OCI-LY7 (cell line): Measurements from ENCODE around the gene DPYSL4. TPM values are rescaled to one million over a fixed set of nuclear protein-coding genes. Genes with fewer than 3 reads are reported as not detected.

Experiments
- BruUV-seq: library from RNA; stranded (reverse); fragments of 400-500 nt; replicated peaks from 2 replicates; lab custom pipeline; 2021; lab: Mats Ljungman, UMichigan
- CTCF ChIA-PET: fragments of 300-600 bp; sonication (Branson Sonifier 250); formaldehyde crosslinking; loops from one replicate; lab custom pipeline; 2022; ENCODE audit warnings: antibody characterized with exemption; ENCODE audit not compliant: unreplicated experiment; lab: Charles Lee
- POLR2A ChIA-PET: fragments of 300-600 bp; sonication (Branson Sonifier 250); formaldehyde crosslinking; loops from one replicate; lab custom pipeline; 2022; ENCODE audit warnings: antibody characterized with exemption; lab: Charles Lee
- DNase-seq: peaks from one replicate; pipeline ENCODE4 v3.0.0-alpha.2; 2015; ENCODE audit warnings: low spot score
- H2AFZ ChIP-seq: fragments of 200-600 bp; sonication (generic), shearing (Covaris generic); 2 replicates; pipeline ENCODE4 v1.6.1; 2014; ENCODE audit warnings: mild to moderate bottlenecking, antibody characterized with exemption, low read length, moderate library complexity
- H3K27ac ChIP-seq: fragments of 200-600 bp; sonication (generic); 2 replicates; pipeline ENCODE4 v1.5.1; 2014; ENCODE audit warnings: mixed run types, low read depth, mild to moderate bottlenecking, moderate library complexity, low read length, inconsistent platforms; ENCODE audit not compliant: poor library complexity, severe bottlenecking
- H3K36me3 ChIP-seq: fragments of 200-600 bp; sonication (generic); 2 replicates; pipeline ENCODE4 v1.6.1; 2014; ENCODE audit warnings: mild to moderate bottlenecking, antibody characterized with exemption, low read length, moderate library complexity, mixed read lengths; ENCODE audit not compliant: insufficient read depth
- H3K4me1 ChIP-seq: fragments of 200-600 bp; sonication (generic); 2 replicates; pipeline ENCODE4 v1.5.1; 2014; ENCODE audit warnings: mild to moderate bottlenecking, low read length; ENCODE audit not compliant: insufficient read depth, poor library complexity, severe bottlenecking
- H3K4me2 ChIP-seq: fragments of 200-600 bp; sonication (generic); 2 replicates; pipeline ENCODE4 v1.6.1; 2014; ENCODE audit warnings: mild to moderate bottlenecking, low read length
- H3K4me3 ChIP-seq: fragments of 200-600 bp; sonication (generic); 2 replicates; pipeline ENCODE4 v1.5.1; 2014; ENCODE audit warnings: mild to moderate bottlenecking, low read depth, low read length; ENCODE audit not compliant: poor library complexity, severe bottlenecking
- H3K79me2 ChIP-seq: fragments of 200-600 bp; sonication (generic); 2 replicates; pipeline ENCODE4 v1.6.1; 2016; ENCODE audit warnings: low read depth, mild to moderate bottlenecking, low read length, moderate library complexity, mixed read lengths; ENCODE audit not compliant: insufficient read depth
- H3K9me2 ChIP-seq: fragments of 200-600 bp; sonication (generic); 2 replicates; pipeline ENCODE4 v1.6.1; 2016; ENCODE audit warnings: mild to moderate bottlenecking, low read length, mixed read lengths; ENCODE audit not compliant: insufficient read depth
- H3K9me3 ChIP-seq: fragments of 200-600 bp; sonication (generic); 2 replicates; pipeline ENCODE4 v1.6.1; 2014; ENCODE audit warnings: mild to moderate bottlenecking, mixed run types, low read length, mixed read lengths
- H4K20me1 ChIP-seq: fragments of 200-600 bp; sonication (generic); 2 replicates; pipeline ENCODE4 v1.6.1; 2014; ENCODE audit warnings: mild to moderate bottlenecking, antibody characterized with exemption, low read length, moderate library complexity, mixed read lengths; ENCODE audit not compliant: insufficient read depth
- CTCF ChIP-seq: fragments of 200-600 bp; sonication (generic); conservative IDR thresholded peaks from 2 replicates; pipeline ENCODE4 v1.5.1; 2014; ENCODE audit warnings: mild to moderate bottlenecking, antibody characterized with exemption, low read length, moderate library complexity, mixed read lengths
- EZH2phosphoT487 ChIP-seq: fragments of 200-600 bp; sonication (generic); IDR thresholded peaks from 2 replicates; pipeline ENCODE4 v1.6.1; 2018; ENCODE audit warnings: low read depth, borderline replicate concordance, mild to moderate bottlenecking, mixed run types, antibody characterized with exemption, low read length, moderate library complexity, mixed read lengths
- intact Hi-C: fragments of 100-400 bp; cut with micrococcal nuclease; formaldehyde crosslinking; loops from one replicate; pipeline ENCODE4 v1.10.0; 2022; ENCODE audit not compliant: unreplicated experiment
- total RNA-seq, 2 experiments: library from RNA; depleted of rRNA in 1 of 2; stranded (reverse); fragments of >200 nt in 1 of 2; shearing (Covaris generic) in 1 of 2; gene quantifications; 2 replicates each; pipeline ENCODE4 v1.2.3, GENCODE V29; 2014 to 2022

Gene DPYSL4
- total RNA-seq, 2 experiments from 2014 or later: not detected

- no TSS peak for BruUV-seq
Observed at GRCh38 chr10:132155723-132156381, 30.9 kb upstream of the DPYSL4 start.

GRCh38 chr10:132156382-132156781 lies 30.4 kb upstream of the DPYSL4 start:
- H3K4me1 ChIP-seq: peaks cover 23% of the 10 kb centered on the region
- DNase-seq: no peak
- H3K27ac ChIP-seq: no peak overlapping the region
- no peak overlapping the region for H2AFZ ChIP-seq
- H3K79me2 ChIP-seq: no peaks in the 10 kb centered on the region
- no peak overlapping the region for H3K4me2 ChIP-seq
- no peaks in the 10 kb centered on the region for H3K36me3 ChIP-seq
- H3K9me3 ChIP-seq: no peaks in the 10 kb centered on the region
- intact Hi-C loops: loop anchor here (5.0 to 10.0 kb wide), 2 partner anchors 252 to 1236 kb away; partner anchors contain the start of genes MTG1 and PPP2R2D
- H4K20me1 ChIP-seq: no peaks in the 10 kb centered on the region
- no TSS peak for BruUV-seq
- H3K4me3 ChIP-seq: no peak overlapping the region
- H3K9me2 ChIP-seq: no peaks in the 10 kb centered on the region
- ChIA-PET POLR2A (no interaction called here), CTCF (no interaction called here)
- TF ChIP-seq EZH2phosphoT487: no peak
- no peak for TF ChIP-seq CTCF

More at GRCh38 chr10:132155723-132156381, 30.9 kb upstream of the DPYSL4 start:
- POLR2A ChIA-PET: interaction anchor here (0.7 kb wide), 1 partner anchor 200 kb away, joined by 3 read pairs; no protein-coding TSS in a partner anchor
- Histone ChIP-seq H3K4me1 (peaks cover 20% of the 10 kb centered on the region), H2AFZ (no peak overlapping the region), H3K36me3 (no peaks in the 10 kb centered on the region), H3K9me2 (no peaks in the 10 kb centered on the region), H3K4me3 (no peak overlapping the region), H3K4me2 (no peak overlapping the region), H4K20me1 (no peaks in the 10 kb centered on the region), H3K9me3 (no peaks in the 10 kb centered on the region), H3K79me2 (no peaks in the 10 kb centered on the region), H3K27ac (no peak overlapping the region)
- CTCF ChIA-PET: no interaction called here
- intact Hi-C loops: loop anchor here (5.0 to 10.0 kb wide), 2 partner anchors 251 to 1236 kb away; partner anchors contain the start of genes MTG1 and PPP2R2D
- TF ChIP-seq CTCF (no peak), EZH2phosphoT487 (no peak)
- no peak for DNase-seq

- H3K27ac ChIP-seq: no peak overlapping the region
- no peaks in the 10 kb centered on the region for H3K79me2 ChIP-seq
- no peaks in the 10 kb centered on the region for H3K9me2 ChIP-seq
- POLR2A ChIA-PET: interaction anchor here (0.7 kb wide), 2 partner anchors 15 to 107 kb away, joined by 3 read pairs; no protein-coding TSS in a partner anchor
- peaks cover 29% of the 10 kb centered on the region for H3K4me1 ChIP-seq
- H3K4me3 ChIP-seq: no peak overlapping the region
- H3K9me3 ChIP-seq: no peaks in the 10 kb centered on the region
- TF ChIP-seq CTCF (no peak), EZH2phosphoT487 (no peak)
- intact Hi-C loops: loop anchor here (5.0 to 10.0 kb wide), 2 partner anchors 252 to 1235 kb away; partner anchors contain the start of genes MTG1 and PPP2R2D
- no peak overlapping the region for H3K4me2 ChIP-seq
- no peaks in the 10 kb centered on the region for H4K20me1 ChIP-seq
- H3K36me3 ChIP-seq: no peaks in the 10 kb centered on the region
- CTCF ChIA-PET: no interaction called here
- DNase-seq: no peak
- no TSS peak for BruUV-seq
- H2AFZ ChIP-seq: no peak overlapping the region
Observed at GRCh38 chr10:132157101-132157500, 29.6 kb upstream of the DPYSL4 start.
